Measurements from ENCODE around the gene STYK1. TPM values are rescaled to one million over a fixed set of nuclear protein-coding genes. Genes with fewer than 3 reads are reported as not detected.

STYK1 gene
- total and polyA plus RNA-seq, 9 of the 15 experiments (the other 6 are each of a cell fraction or from before 2014, with no cell fraction given) = 0.31 to 1.8 (median 0.64) TPM

DNA sequence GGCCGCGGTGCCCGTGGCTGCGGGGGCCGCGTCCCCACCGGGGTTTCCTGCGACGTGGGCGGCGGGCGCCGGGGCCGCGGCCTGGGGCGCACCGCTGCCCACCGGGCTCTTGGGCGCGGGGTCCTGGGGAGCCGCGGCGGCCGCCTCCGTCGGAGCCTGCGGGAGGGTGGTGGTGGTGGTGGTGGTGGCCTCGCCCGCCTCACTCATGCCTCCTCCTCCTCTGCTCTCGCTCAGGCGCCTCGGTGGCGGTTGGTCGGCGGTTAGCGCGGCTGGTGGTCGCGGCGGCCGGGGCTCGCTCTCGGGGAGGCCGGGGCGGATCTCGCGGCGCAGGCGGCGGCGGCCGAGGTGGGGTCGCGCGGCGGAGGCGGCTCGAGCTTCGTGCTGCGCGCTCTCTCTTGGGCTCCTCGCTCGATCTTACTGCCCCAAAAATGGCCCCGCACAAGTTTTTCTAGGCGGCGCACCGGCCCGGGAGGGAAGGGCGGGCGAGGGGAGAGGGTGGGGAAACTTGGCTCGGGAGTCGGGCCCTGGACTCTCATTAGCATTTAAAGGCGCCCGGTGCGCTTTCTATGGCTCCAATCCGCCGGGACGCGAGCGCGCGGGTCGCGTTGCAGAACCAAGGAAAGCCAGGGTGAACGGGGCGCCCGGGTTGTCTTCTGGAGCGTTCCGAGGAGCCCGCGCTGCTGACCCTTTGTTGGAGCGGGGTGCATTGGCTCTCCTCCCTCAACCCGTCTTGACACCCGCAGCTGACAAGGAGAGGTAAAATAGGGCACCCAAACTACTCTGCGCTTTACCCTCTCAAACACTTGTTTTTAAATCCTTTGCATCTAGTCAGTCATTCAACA lies 49.3 kb upstream of the STYK1 start, which contains the start of gene YBX3 (continued):
- TF ChIP-seq, protein P1, sequence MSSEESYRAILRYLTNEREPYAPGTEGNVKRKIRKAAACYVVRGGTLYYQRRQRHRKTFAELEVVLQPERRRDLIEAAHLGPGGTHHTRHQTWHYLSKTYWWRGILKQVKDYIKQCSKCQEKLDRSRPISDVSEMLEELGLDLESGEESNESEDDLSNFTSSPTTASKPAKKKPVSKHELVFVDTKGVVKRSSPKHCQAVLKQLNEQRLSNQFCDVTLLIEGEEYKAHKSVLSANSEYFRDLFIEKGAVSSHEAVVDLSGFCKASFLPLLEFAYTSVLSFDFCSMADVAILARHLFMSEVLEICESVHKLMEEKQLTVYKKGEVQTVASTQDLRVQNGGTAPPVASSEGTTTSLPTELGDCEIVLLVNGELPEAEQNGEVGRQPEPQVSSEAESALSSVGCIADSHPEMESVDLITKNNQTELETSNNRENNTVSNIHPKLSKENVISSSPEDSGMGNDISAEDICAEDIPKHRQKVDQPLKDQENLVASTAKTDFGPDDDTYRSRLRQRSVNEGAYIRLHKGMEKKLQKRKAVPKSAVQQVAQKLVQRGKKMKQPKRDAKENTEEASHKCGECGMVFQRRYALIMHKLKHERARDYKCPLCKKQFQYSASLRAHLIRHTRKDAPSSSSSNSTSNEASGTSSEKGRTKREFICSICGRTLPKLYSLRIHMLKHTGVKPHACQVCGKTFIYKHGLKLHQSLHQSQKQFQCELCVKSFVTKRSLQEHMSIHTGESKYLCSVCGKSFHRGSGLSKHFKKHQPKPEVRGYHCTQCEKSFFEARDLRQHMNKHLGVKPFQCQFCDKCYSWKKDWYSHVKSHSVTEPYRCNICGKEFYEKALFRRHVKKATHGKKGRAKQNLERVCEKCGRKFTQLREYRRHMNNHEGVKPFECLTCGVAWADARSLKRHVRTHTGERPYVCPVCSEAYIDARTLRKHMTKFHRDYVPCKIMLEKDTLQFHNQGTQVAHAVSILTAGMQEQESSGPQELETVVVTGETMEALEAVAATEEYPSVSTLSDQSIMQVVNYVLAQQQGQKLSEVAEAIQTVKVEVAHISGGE (CRISPR knock-in tag; IDR thresholded peaks at IDR 0.05) = 0 out of 6 replicates have a peak, but pooled peaks of 1 of the 3 experiments have one; percentile 10
- TF ChIP-seq GATAD2A (IDR thresholded peaks at IDR 0.05) (no peak), PRPF4 (IDR thresholded peaks at IDR 0.05; ENCODE audit: insufficient read depth, low read depth, low read length, poor library complexity, severe bottlenecking) (no peak), ZNF766 (CRISPR knock-in tag; conservative IDR thresholded peaks at IDR 0.05) (0 out of 2 replicates have a peak, but pooled peaks have one; percentile 13), CBFB (CRISPR knock-in tag; IDR thresholded peaks at IDR 0.05) (no peak), ZNF165 (CRISPR knock-in tag; IDR thresholded peaks at IDR 0.05; ENCODE audit: borderline replicate concordance) (no peak), HCFC1 (IDR thresholded peaks at IDR 0.05; ENCODE audit: low read depth, low read length) (no peak), SP2 (IDR thresholded peaks at IDR 0.05; ENCODE audit: extremely low read depth, low read depth, low read length, poor library complexity, severe bottlenecking) (no peak), ZNF75A (CRISPR knock-in tag; IDR thresholded peaks at IDR 0.05) (no peak), HDAC1 (IDR thresholded peaks at IDR 0.05) (no peak)
- TF ChIP-seq, protein P2, sequence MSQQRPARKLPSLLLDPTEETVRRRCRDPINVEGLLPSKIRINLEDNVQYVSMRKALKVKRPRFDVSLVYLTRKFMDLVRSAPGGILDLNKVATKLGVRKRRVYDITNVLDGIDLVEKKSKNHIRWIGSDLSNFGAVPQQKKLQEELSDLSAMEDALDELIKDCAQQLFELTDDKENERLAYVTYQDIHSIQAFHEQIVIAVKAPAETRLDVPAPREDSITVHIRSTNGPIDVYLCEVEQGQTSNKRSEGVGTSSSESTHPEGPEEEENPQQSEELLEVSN (IDR thresholded peaks at IDR 0.05; ENCODE audit: borderline replicate concordance in 1 of 2, extremely low read depth in 1 of 2, insufficient read depth in 1 of 2, insufficient read length in 1 of 2, low read depth in 1 of 2, low read length in 1 of 2, poor library complexity in 1 of 2, severe bottlenecking in 1 of 2) = peak in 1 of 2 experiments; percentile 23
- TF ChIP-seq, protein P3, sequence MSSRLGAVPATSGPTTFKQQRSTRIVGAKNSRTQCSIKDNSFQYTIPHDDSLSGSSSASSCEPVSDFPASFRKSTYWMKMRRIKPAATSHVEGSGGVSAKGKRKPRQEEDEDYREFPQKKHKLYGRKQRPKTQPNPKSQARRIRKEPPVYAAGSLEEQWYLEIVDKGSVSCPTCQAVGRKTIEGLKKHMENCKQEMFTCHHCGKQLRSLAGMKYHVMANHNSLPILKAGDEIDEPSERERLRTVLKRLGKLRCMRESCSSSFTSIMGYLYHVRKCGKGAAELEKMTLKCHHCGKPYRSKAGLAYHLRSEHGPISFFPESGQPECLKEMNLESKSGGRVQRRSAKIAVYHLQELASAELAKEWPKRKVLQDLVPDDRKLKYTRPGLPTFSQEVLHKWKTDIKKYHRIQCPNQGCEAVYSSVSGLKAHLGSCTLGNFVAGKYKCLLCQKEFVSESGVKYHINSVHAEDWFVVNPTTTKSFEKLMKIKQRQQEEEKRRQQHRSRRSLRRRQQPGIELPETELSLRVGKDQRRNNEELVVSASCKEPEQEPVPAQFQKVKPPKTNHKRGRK (tag; IDR thresholded peaks at IDR 0.05) = no peak
- TF ChIP-seq, protein P4, sequence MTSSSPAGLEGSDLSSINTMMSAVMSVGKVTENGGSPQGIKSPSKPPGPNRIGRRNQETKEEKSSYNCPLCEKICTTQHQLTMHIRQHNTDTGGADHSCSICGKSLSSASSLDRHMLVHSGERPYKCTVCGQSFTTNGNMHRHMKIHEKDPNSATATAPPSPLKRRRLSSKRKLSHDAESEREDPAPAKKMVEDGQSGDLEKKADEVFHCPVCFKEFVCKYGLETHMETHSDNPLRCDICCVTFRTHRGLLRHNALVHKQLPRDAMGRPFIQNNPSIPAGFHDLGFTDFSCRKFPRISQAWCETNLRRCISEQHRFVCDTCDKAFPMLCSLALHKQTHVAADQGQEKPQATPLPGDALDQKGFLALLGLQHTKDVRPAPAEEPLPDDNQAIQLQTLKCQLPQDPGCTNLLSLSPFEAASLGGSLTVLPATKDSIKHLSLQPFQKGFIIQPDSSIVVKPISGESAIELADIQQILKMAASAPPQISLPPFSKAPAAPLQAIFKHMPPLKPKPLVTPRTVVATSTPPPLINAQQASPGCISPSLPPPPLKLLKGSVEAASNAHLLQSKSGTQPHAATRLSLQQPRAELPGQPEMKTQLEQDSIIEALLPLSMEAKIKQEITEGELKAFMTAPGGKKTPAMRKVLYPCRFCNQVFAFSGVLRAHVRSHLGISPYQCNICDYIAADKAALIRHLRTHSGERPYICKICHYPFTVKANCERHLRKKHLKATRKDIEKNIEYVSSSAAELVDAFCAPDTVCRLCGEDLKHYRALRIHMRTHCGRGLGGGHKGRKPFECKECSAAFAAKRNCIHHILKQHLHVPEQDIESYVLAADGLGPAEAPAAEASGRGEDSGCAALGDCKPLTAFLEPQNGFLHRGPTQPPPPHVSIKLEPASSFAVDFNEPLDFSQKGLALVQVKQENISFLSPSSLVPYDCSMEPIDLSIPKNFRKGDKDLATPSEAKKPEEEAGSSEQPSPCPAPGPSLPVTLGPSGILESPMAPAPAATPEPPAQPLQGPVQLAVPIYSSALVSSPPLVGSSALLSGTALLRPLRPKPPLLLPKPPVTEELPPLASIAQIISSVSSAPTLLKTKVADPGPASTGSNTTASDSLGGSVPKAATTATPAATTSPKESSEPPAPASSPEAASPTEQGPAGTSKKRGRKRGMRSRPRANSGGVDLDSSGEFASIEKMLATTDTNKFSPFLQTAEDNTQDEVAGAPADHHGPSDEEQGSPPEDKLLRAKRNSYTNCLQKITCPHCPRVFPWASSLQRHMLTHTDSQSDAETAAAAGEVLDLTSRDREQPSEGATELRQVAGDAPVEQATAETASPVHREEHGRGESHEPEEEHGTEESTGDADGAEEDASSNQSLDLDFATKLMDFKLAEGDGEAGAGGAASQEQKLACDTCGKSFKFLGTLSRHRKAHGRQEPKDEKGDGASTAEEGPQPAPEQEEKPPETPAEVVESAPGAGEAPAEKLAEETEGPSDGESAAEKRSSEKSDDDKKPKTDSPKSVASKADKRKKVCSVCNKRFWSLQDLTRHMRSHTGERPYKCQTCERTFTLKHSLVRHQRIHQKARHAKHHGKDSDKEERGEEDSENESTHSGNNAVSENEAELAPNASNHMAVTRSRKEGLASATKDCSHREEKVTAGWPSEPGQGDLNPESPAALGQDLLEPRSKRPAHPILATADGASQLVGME (CRISPR knock-in tag; IDR thresholded peaks at IDR 0.05) = no peak

Data from K562 (cell line).